T-helper 1 cell treated with Interleukin-12 subunit alpha and Interleukin-12 subunit beta and Interleukin-4 antibody, amounts not matched to agents 30 μg/mL and 1 μg/mL, for 36 hours (primary cell): ENCODE measurements around the gene C1orf226.
"Not testable (repeated sequence)": the region's sequence is repeated elsewhere in the genome, so short reads cannot be mapped to it uniquely, and the experiment has no call there.

Experiments
- H3K27ac Mint-ChIP-seq: one replicate; pipeline ENCODE4 v1.8.0; 2021; ENCODE audit warnings: mild to moderate bottlenecking, mixed read lengths
- H3K27me3 Mint-ChIP-seq: one replicate; pipeline ENCODE4 v1.8.0; 2021; ENCODE audit warnings: low read depth, mixed read lengths
- H3K36me3 Mint-ChIP-seq: one replicate; pipeline ENCODE4 v1.8.0; 2021; ENCODE audit warnings: low read depth, mixed read lengths
- H3K4me1 Mint-ChIP-seq: one replicate; pipeline ENCODE4 v1.8.0; 2021; ENCODE audit warnings: low read depth, mixed read lengths
- H3K4me3 Mint-ChIP-seq: one replicate; pipeline ENCODE4 v1.8.0; 2021; ENCODE audit warnings: mild to moderate bottlenecking, moderate library complexity, mixed read lengths
- H3K9me3 Mint-ChIP-seq: one replicate; pipeline ENCODE4 v1.8.0; 2021; ENCODE audit warnings: mixed read lengths

The C1orf226 gene

GRCh38 chr1:162381383-162381782 is at the start of gene C1orf226:
TSS of gene C1orf226 (plus strand) at chr1:162381728. CDS start at chr1:162381902, 174 bp downstream.
- Mint-ChIP-seq H3K27ac (no peak within 1 kb of the TSS), H3K9me3 (no peaks in the 10 kb centered on the region), H3K27me3 (no peaks in the 10 kb centered on the region), H3K4me3 (no peak within 1 kb of the TSS), H3K36me3 (no peaks in the 10 kb centered on the region), H3K4me1 (no peaks in the 10 kb centered on the region)

- no peaks in the 10 kb centered on the region for H3K4me1 Mint-ChIP-seq
- no peak overlapping the region for H3K27ac Mint-ChIP-seq
- peaks cover 26% of the 10 kb centered on the region for H3K27me3 Mint-ChIP-seq
- no peak overlapping the region for H3K4me3 Mint-ChIP-seq
- H3K9me3 Mint-ChIP-seq, result no peaks in the 10 kb centered on the region
- no peaks in the 10 kb centered on the region for H3K36me3 Mint-ChIP-seq
These were observed 47.5 kb upstream of the C1orf226 start for GRCh38 chr1:162333991-162334390.

- peaks cover 26% of the 10 kb centered on the region for H3K27me3 Mint-ChIP-seq
- no peak overlapping the region for H3K27ac Mint-ChIP-seq
- no peak overlapping the region for H3K4me3 Mint-ChIP-seq
- no peaks in the 10 kb centered on the region for H3K4me1 Mint-ChIP-seq
- H3K9me3 Mint-ChIP-seq, result no peaks in the 10 kb centered on the region
- no peaks in the 10 kb centered on the region for H3K36me3 Mint-ChIP-seq
These were observed 46.4 kb upstream of the C1orf226 start for GRCh38 chr1:162335126-162335525.

- Mint-ChIP-seq H3K4me3 (no peak overlapping the region), H3K36me3 (no peaks in the 10 kb centered on the region), H3K4me1 (no peaks in the 10 kb centered on the region), H3K9me3 (no peaks in the 10 kb centered on the region), H3K27ac (no peak overlapping the region), H3K27me3 (peaks cover 19% of the 10 kb centered on the region)
These were observed 44.8 kb upstream of the C1orf226 start for GRCh38 chr1:162336621-162337285.

- H3K9me3 Mint-ChIP-seq, result no peaks in the 10 kb centered on the region
- H3K27ac Mint-ChIP-seq, result no peak overlapping the region
- H3K27me3 Mint-ChIP-seq, result peaks cover 7% of the 10 kb centered on the region
- no peaks in the 10 kb centered on the region for H3K36me3 Mint-ChIP-seq
- H3K4me1 Mint-ChIP-seq, result no peaks in the 10 kb centered on the region
- H3K4me3 Mint-ChIP-seq, result no peak overlapping the region
These were observed 39.0 kb upstream of the C1orf226 start for GRCh38 chr1:162342452-162342983.

- H3K4me1 Mint-ChIP-seq, result no peaks in the 10 kb centered on the region
- no peaks in the 10 kb centered on the region for H3K9me3 Mint-ChIP-seq
- no peaks in the 10 kb centered on the region for H3K36me3 Mint-ChIP-seq
- H3K27ac Mint-ChIP-seq, result no peak overlapping the region
- H3K4me3 Mint-ChIP-seq, result no peak overlapping the region
- H3K27me3 Mint-ChIP-seq, result peaks cover 2% of the 10 kb centered on the region
These were observed 38.1 kb upstream of the C1orf226 start for GRCh38 chr1:162343470-162343869.

GRCh38 chr1:162347281-162347680 is 34.2 kb upstream of the C1orf226 start:
- H3K4me1 Mint-ChIP-seq, result no peaks in the 10 kb centered on the region
- H3K4me3 Mint-ChIP-seq, result no peak overlapping the region
- no peaks in the 10 kb centered on the region for H3K27me3 Mint-ChIP-seq
- H3K9me3 Mint-ChIP-seq, result no peaks in the 10 kb centered on the region
- no peaks in the 10 kb centered on the region for H3K36me3 Mint-ChIP-seq
- no peak overlapping the region for H3K27ac Mint-ChIP-seq

- Mint-ChIP-seq H3K4me3 (no peak overlapping the region), H3K36me3 (no peaks in the 10 kb centered on the region), H3K27ac (no peak overlapping the region), H3K27me3 (no peaks in the 10 kb centered on the region), H3K9me3 (no peaks in the 10 kb centered on the region), H3K4me1 (no peaks in the 10 kb centered on the region)
These were observed 31.7 kb upstream of the C1orf226 start for GRCh38 chr1:162349635-162350330.

- no peak overlapping the region for H3K4me3 Mint-ChIP-seq
- H3K27me3 Mint-ChIP-seq, result no peaks in the 10 kb centered on the region
- H3K36me3 Mint-ChIP-seq, result no peaks in the 10 kb centered on the region
- H3K4me1 Mint-ChIP-seq, result no peaks in the 10 kb centered on the region
- H3K9me3 Mint-ChIP-seq, result no peaks in the 10 kb centered on the region
- H3K27ac Mint-ChIP-seq, result no peak overlapping the region
These were observed 30.2 kb upstream of the C1orf226 start for GRCh38 chr1:162351246-162351842.

- not testable (repeated sequence) for H3K9me3 Mint-ChIP-seq, H3K4me1 Mint-ChIP-seq, H3K27me3 Mint-ChIP-seq
These were observed 29.7 kb upstream of the C1orf226 start for GRCh38 chr1:162351874-162352273.

GRCh38 chr1:162353078-162353477 is 28.4 kb upstream of the C1orf226 start:
- H3K9me3 Mint-ChIP-seq, result no peaks in the 10 kb centered on the region
- no peaks in the 10 kb centered on the region for H3K27me3 Mint-ChIP-seq
- no peak overlapping the region for H3K27ac Mint-ChIP-seq
- H3K36me3 Mint-ChIP-seq, result no peaks in the 10 kb centered on the region
- H3K4me1 Mint-ChIP-seq, result no peaks in the 10 kb centered on the region
- H3K4me3 Mint-ChIP-seq, result no peak overlapping the region

More at GRCh38 chr1:162351874-162352273, 29.7 kb upstream of the C1orf226 start:
- H3K36me3 Mint-ChIP-seq, H3K4me3 Mint-ChIP-seq, H3K27ac Mint-ChIP-seq: not testable (repeated sequence)

GRCh38 chr1:162353702-162354101 is 27.8 kb upstream of the C1orf226 start:
- H3K36me3 Mint-ChIP-seq, result no peaks in the 10 kb centered on the region

GRCh38 chr1:162357681-162358266 is 23.8 kb upstream of the C1orf226 start:
- H3K36me3 Mint-ChIP-seq, result no peaks in the 10 kb centered on the region
- H3K4me1 Mint-ChIP-seq, result no peaks in the 10 kb centered on the region
- H3K27ac Mint-ChIP-seq, result no peak overlapping the region
- H3K9me3 Mint-ChIP-seq, result no peaks in the 10 kb centered on the region
- H3K4me3 Mint-ChIP-seq, result no peak overlapping the region
- H3K27me3 Mint-ChIP-seq, result no peaks in the 10 kb centered on the region

More at GRCh38 chr1:162353702-162354101, 27.8 kb upstream of the C1orf226 start:
- Mint-ChIP-seq H3K9me3 (no peaks in the 10 kb centered on the region), H3K4me3 (no peak overlapping the region), H3K27ac (no peak overlapping the region), H3K27me3 (no peaks in the 10 kb centered on the region), H3K4me1 (no peaks in the 10 kb centered on the region)

- H3K36me3 Mint-ChIP-seq, result no peaks in the 10 kb centered on the region
- H3K9me3 Mint-ChIP-seq, result no peaks in the 10 kb centered on the region
- no peak overlapping the region for H3K27ac Mint-ChIP-seq
- H3K4me3 Mint-ChIP-seq, result no peak overlapping the region
- no peaks in the 10 kb centered on the region for H3K4me1 Mint-ChIP-seq
- no peaks in the 10 kb centered on the region for H3K27me3 Mint-ChIP-seq
These were observed 22.6 kb upstream of the C1orf226 start for GRCh38 chr1:162358928-162359327.
